Measurements from ENCODE around the gene ST6GALNAC4.

- no peak for TF ChIP-seq MYC (IDR thresholded peaks at IDR 0.05; ENCODE audit: low read depth, low read length)
- TF ChIP-seq CTCF (IDR thresholded peaks at IDR 0.05; ENCODE audit: low read depth, low read length), result no peak
- no peak for TF ChIP-seq MAX (IDR thresholded peaks at IDR 0.05; ENCODE audit: low read depth, low read length)
- no peak for TF ChIP-seq POLR2A (IDR thresholded peaks at IDR 0.05; ENCODE audit: extremely low read depth, insufficient read length)
Observed at GRCh38 chr9:127886401-127886972, 30.4 kb downstream of the ST6GALNAC4 start.

All from NB4 (cell line).